Activated CD4-positive, alpha-beta T cell treated with anti-CD3 and anti-CD28 coated beads, Interleukin-2, amount 10 ng/mL, durations not matched to agents 24 days and 14 days (primary cell): ENCODE data around the gene ZNF385D. TPM values are rescaled to one million over a fixed set of nuclear protein-coding genes. Genes with fewer than 3 reads are reported as not detected.

Experiments
- DNase-seq: peaks from one replicate; pipeline ENCODE4 v3.0.0; 2022
- H3K27ac Mint-ChIP-seq: one replicate; pipeline ENCODE4 v1.8.0; 2022; ENCODE audit warnings: mild to moderate bottlenecking, mixed read lengths
- H3K27me3 Mint-ChIP-seq: one replicate; pipeline ENCODE4 v1.8.0; 2022; ENCODE audit warnings: mixed read lengths
- H3K36me3 Mint-ChIP-seq: one replicate; pipeline ENCODE4 v1.8.0; 2022; ENCODE audit warnings: low read depth, mild to moderate bottlenecking, mixed read lengths
- H3K4me1 Mint-ChIP-seq: one replicate; pipeline ENCODE4 v1.8.0; 2021; ENCODE audit warnings: mixed read lengths
- H3K4me3 Mint-ChIP-seq: one replicate; pipeline ENCODE4 v1.8.0; 2022; ENCODE audit warnings: mild to moderate bottlenecking, moderate library complexity, mixed read lengths
- H3K9me3 Mint-ChIP-seq: one replicate; pipeline ENCODE4 v1.8.0; 2021; ENCODE audit warnings: mixed read lengths
- intact Hi-C: fragments of 100-400 bp; cut with micrococcal nuclease; formaldehyde crosslinking; loops from one replicate; pipeline ENCODE4 v1.15.1; 2023
- total RNA-seq: library from RNA; stranded (reverse); gene quantifications from 2 replicates; pipeline ENCODE4 v1.2.3, GENCODE V29; 2022

The ZNF385D gene
- total RNA-seq, 1 donor from 2014 or later, result not detected

DNA sequence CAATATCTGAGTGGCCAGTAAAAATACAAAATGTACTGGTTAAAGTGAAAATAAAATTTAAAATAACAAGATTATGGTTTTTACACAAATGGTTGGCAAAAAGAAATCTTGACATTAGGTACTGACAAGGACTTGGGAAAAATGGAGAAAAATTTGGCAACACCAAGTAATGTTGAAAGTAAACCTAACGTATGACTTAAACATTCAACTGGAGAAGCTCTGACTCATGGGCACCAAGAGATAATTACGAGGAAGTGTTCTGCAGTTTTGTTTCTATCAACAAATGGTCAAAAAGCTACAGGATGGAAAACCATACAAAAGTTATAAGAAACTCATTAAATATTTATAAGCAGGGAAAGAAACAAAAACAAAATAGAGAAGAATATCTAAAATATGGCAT lies 177.7 kb downstream of the ZNF385D start:
- peaks cover 4% of the 10 kb centered on the region for H3K9me3 Mint-ChIP-seq
- no peaks in the 10 kb centered on the region for H3K4me1 Mint-ChIP-seq
- H3K4me3 Mint-ChIP-seq, result no peak overlapping the region
- no peaks in the 10 kb centered on the region for H3K36me3 Mint-ChIP-seq
- intact Hi-C loops, result no loop called here
- no peak for DNase-seq
- H3K27ac Mint-ChIP-seq, result no peak overlapping the region
- H3K27me3 Mint-ChIP-seq, result no peaks in the 10 kb centered on the region

- Mint-ChIP-seq H3K36me3 (no peaks in the 10 kb centered on the region), H3K27ac (no peak overlapping the region), H3K4me3 (no peak overlapping the region), H3K27me3 (no peaks in the 10 kb centered on the region), H3K9me3 (no peaks in the 10 kb centered on the region), H3K4me1 (no peaks in the 10 kb centered on the region)
- intact Hi-C loops, result no loop called here
- no peak for DNase-seq
These were observed 186.5 kb downstream of the ZNF385D start for GRCh38 chr3:21564531-21564930.

GRCh38 chr3:21562243-21562642 lies 188.8 kb downstream of the ZNF385D start:
- no peaks in the 10 kb centered on the region for H3K36me3 Mint-ChIP-seq

GRCh38 chr3:21561472-21561871 lies 189.5 kb downstream of the ZNF385D start:
- no peak for DNase-seq
- no peak overlapping the region for H3K4me3 Mint-ChIP-seq
- no peaks in the 10 kb centered on the region for H3K36me3 Mint-ChIP-seq
- H3K27me3 Mint-ChIP-seq, result no peaks in the 10 kb centered on the region
- intact Hi-C loops, result no loop called here
- H3K9me3 Mint-ChIP-seq, result peaks cover 6% of the 10 kb centered on the region
- H3K4me1 Mint-ChIP-seq, result no peaks in the 10 kb centered on the region
- H3K27ac Mint-ChIP-seq, result no peak overlapping the region

More at GRCh38 chr3:21562243-21562642, 188.8 kb downstream of the ZNF385D start:
- no peaks in the 10 kb centered on the region for H3K4me1 Mint-ChIP-seq
- intact Hi-C loops, result no loop called here
- H3K27ac Mint-ChIP-seq, result no peak overlapping the region
- no peak overlapping the region for H3K4me3 Mint-ChIP-seq
- H3K27me3 Mint-ChIP-seq, result no peaks in the 10 kb centered on the region
- DNase-seq, result no peak
- peaks cover under 1% of the 10 kb centered on the region for H3K9me3 Mint-ChIP-seq

DNA sequence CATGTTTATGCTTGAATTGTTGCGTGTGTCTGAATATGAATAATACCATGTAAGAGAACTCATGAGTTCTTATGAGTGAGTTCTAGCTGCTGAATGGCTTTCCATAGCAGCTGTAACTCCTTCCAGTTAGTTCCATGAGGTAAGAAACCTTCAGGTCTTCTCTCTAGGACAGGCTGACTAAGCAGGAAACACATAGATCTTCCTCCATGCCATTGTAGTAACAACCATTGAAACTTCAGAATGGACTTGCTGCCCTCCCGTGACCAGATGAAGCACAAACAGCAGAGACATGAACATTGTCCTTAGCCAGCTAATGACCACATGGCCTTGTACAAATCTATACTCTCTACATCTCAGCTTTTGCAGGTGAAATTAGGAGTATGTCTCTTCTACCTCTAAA lies 200.0 kb downstream of the ZNF385D start:
- intact Hi-C loops, result no loop called here
- H3K4me3 Mint-ChIP-seq, result no peak overlapping the region
- H3K4me1 Mint-ChIP-seq, result no peaks in the 10 kb centered on the region
- no peaks in the 10 kb centered on the region for H3K36me3 Mint-ChIP-seq
- no peaks in the 10 kb centered on the region for H3K27me3 Mint-ChIP-seq
- no peaks in the 10 kb centered on the region for H3K9me3 Mint-ChIP-seq
- no peak for DNase-seq
- no peak overlapping the region for H3K27ac Mint-ChIP-seq

DNA sequence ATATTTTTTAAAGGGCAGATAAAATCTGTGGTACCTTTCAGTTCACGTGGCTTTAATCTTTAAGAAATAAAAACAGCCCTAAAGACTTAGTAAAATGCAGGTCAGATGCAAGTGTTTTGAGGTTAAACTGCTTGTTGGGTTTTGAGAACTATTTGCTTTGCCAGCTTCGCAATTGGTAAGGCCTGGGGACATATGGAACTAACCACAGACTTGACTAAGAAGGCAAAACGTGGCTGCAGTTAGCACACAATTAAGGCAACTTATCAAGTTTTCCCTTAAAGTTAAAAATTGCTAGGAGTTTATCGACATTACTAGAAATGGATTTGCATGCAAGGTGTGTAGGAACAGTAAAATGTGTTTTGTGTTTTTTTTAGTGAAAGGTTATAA lies 206.9 kb downstream of the ZNF385D start:
- no peak for DNase-seq
- Mint-ChIP-seq H3K27me3 (no peaks in the 10 kb centered on the region), H3K36me3 (no peaks in the 10 kb centered on the region), H3K27ac (no peak overlapping the region), H3K4me3 (no peak overlapping the region), H3K9me3 (no peaks in the 10 kb centered on the region), H3K4me1 (no peaks in the 10 kb centered on the region)
- intact Hi-C loops, result no loop called here

DNA sequence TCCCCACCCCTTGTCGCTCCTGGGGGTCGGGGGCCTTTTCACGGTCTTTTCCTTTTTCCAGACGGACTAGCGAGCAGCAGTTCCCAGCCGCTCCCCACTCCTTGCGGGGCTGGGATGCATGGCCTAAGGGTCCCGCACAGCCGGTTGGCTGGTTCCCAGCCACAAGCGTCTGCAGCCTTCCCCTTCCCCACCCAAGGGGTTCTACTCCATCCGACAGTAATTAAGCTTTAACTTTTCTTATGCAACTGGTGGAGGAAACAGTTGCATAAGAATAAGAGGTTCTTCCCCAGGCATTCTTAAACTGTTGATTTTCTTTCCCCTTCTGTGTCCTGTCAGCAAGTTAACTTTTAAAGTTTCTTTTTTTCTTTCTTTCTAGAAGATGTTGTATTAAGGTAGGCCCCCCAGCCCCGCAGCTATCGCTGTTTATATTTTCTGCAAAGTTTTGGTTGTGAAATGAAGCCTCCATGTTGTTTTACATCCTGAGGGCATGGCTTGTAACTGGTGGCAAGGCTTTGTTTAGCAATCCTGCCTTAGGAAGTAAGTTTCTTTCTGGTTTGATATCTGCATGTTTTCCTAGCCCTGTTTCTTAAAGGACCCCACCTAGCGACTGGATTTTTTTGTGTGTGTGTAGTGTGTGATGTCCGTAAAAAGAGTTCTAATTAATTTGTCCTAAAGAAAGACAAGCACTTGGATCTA lies 207.5 kb downstream of the ZNF385D start:
- Mint-ChIP-seq H3K27ac (no peak overlapping the region), H3K36me3 (no peaks in the 10 kb centered on the region), H3K4me1 (no peaks in the 10 kb centered on the region), H3K9me3 (no peaks in the 10 kb centered on the region), H3K4me3 (no peak overlapping the region), H3K27me3 (no peaks in the 10 kb centered on the region)
- DNase-seq, result no peak
- intact Hi-C loops, result no loop called here

- no peaks in the 10 kb centered on the region for H3K36me3 Mint-ChIP-seq
- no peaks in the 10 kb centered on the region for H3K4me1 Mint-ChIP-seq
These were observed 208.2 kb downstream of the ZNF385D start for GRCh38 chr3:21542656-21543379.

GRCh38 chr3:21540265-21540664 lies 210.7 kb downstream of the ZNF385D start:
- no peak overlapping the region for H3K27ac Mint-ChIP-seq
- H3K4me1 Mint-ChIP-seq, result no peaks in the 10 kb centered on the region
- peaks cover 3% of the 10 kb centered on the region for H3K9me3 Mint-ChIP-seq
- intact Hi-C loops, result no loop called here
- no peak for DNase-seq
- no peak overlapping the region for H3K4me3 Mint-ChIP-seq
- H3K27me3 Mint-ChIP-seq, result no peaks in the 10 kb centered on the region
- H3K36me3 Mint-ChIP-seq, result no peaks in the 10 kb centered on the region

More at GRCh38 chr3:21542656-21543379, 208.2 kb downstream of the ZNF385D start:
- Mint-ChIP-seq H3K9me3 (no peaks in the 10 kb centered on the region), H3K27ac (no peak overlapping the region), H3K4me3 (no peak overlapping the region), H3K27me3 (no peaks in the 10 kb centered on the region)
- intact Hi-C loops, result no loop called here
- no peak for DNase-seq

- DNase-seq, result no peak
- Mint-ChIP-seq H3K4me3 (no peak overlapping the region), H3K4me1 (no peaks in the 10 kb centered on the region), H3K9me3 (peaks cover 3% of the 10 kb centered on the region), H3K36me3 (no peaks in the 10 kb centered on the region), H3K27me3 (no peaks in the 10 kb centered on the region), H3K27ac (no peak overlapping the region)
- intact Hi-C loops, result no loop called here
These were observed 216.5 kb downstream of the ZNF385D start for GRCh38 chr3:21534462-21534861.

GRCh38 chr3:21533002-21533401 lies 218.0 kb downstream of the ZNF385D start:
- no peaks in the 10 kb centered on the region for H3K27me3 Mint-ChIP-seq
- no peaks in the 10 kb centered on the region for H3K4me1 Mint-ChIP-seq
- H3K9me3 Mint-ChIP-seq, result peaks cover 3% of the 10 kb centered on the region
- H3K27ac Mint-ChIP-seq, result no peak overlapping the region
- H3K4me3 Mint-ChIP-seq, result no peak overlapping the region
- intact Hi-C loops, result no loop called here
- no peaks in the 10 kb centered on the region for H3K36me3 Mint-ChIP-seq
- no peak for DNase-seq

- H3K4me3 Mint-ChIP-seq, result no peak overlapping the region
- no peak for DNase-seq
- H3K27me3 Mint-ChIP-seq, result no peaks in the 10 kb centered on the region
- H3K9me3 Mint-ChIP-seq, result peaks cover 3% of the 10 kb centered on the region
- no peaks in the 10 kb centered on the region for H3K4me1 Mint-ChIP-seq
- no peak overlapping the region for H3K27ac Mint-ChIP-seq
- intact Hi-C loops, result no loop called here
- H3K36me3 Mint-ChIP-seq, result no peaks in the 10 kb centered on the region
These were observed 219.1 kb downstream of the ZNF385D start for GRCh38 chr3:21531909-21532308.

DNA sequence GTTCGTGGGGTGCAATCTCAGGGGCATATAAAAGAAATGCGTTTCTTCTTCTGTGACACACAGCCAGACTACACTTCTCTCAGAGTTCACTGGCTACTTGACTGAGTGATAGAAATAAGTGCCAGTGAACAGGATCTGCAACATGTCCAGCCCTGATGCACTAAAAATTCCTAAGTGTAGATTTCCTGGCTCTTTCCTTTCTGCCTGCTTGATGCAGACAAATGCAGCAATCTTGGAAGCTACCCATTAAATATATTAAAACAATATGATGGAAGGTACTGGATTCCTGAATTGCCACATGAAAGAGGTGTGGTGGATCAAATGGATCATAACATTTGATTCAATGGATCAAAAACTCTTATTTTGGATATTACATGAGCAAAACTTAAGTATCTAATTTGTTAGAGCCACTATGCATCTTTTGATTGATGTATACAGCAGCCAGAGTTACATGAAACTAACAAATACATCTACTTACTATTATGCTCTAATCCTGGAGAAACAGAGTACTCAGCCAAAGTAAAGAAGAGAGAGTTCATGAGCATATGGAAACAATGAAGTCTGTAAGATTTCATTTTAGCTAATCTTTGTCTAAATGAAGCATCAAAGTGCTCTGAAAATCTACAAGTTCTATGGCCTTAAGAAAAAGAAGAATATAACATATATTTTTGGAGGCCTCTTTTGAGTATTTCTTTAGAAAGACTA lies 222.6 kb downstream of the ZNF385D start:
- H3K9me3 Mint-ChIP-seq, result no peaks in the 10 kb centered on the region
- intact Hi-C loops, result no loop called here
- H3K36me3 Mint-ChIP-seq, result no peaks in the 10 kb centered on the region
- no peaks in the 10 kb centered on the region for H3K4me1 Mint-ChIP-seq
- no peak overlapping the region for H3K27ac Mint-ChIP-seq
- H3K27me3 Mint-ChIP-seq, result no peaks in the 10 kb centered on the region
- H3K4me3 Mint-ChIP-seq, result no peak overlapping the region
- no peak for DNase-seq

GRCh38 chr3:21526461-21526860 lies 224.5 kb downstream of the ZNF385D start:
- Mint-ChIP-seq H3K36me3 (no peaks in the 10 kb centered on the region), H3K9me3 (no peaks in the 10 kb centered on the region), H3K4me1 (no peaks in the 10 kb centered on the region), H3K27me3 (no peaks in the 10 kb centered on the region), H3K27ac (no peak overlapping the region), H3K4me3 (no peak overlapping the region)
- no peak for DNase-seq
- intact Hi-C loops, result no loop called here
